GM19455 (cell line): Measurements from ENCODE around the gene MGRN1.

Experiments used
- ATAC-seq: cut with Tn5 transposase; IDR thresholded peaks from one replicate; pipeline ENCODE4 v1.9.1; 2021; ENCODE audit not compliant: unreplicated experiment

The MGRN1 gene

DNA sequence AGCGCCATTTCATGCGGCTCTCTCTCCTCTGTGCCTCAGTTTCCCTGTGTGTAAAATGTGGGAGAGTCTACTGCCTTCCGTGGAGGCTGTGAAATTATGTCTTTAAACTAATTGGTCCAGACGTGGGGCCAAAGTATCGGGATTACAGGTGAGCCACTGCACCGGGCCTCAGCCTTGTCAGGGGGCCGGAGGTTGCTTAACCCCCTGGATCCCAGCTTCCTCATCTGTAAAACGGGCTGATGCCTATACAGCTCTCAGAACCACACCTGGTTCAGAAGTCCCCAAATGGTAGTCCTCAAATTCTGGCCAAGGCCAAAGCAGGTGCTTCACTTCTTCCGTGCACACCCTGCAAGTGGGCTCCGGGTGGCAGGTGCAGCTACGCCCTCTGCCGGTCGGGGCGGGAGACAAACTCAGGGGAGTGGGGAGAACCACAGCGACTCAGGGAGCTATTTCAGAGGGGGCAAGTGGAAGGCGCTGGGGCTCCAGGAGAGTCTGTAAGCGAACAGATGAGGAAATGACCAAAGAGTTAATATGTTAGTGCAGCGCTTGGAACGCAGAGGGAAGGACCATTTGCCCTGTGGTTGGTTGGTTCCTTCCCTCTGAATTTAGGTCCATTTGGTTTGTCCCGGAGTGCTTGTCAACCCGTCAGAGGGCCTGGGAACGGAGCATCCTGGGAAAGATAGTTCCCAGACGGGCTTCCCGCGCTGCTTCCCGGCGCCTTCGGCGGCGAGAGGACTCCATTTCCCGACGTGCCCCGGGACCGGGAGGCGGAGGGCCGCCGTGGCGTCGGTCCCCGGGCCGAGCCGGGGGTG lies at the start of gene MGRN1:
TSS of gene MGRN1 (plus strand) at position 812 of the 812 bp plus-strand sequence. CDS start 135 bp downstream, outside the sequence.
- ATAC-seq, result peak; percentile 63

DNA sequence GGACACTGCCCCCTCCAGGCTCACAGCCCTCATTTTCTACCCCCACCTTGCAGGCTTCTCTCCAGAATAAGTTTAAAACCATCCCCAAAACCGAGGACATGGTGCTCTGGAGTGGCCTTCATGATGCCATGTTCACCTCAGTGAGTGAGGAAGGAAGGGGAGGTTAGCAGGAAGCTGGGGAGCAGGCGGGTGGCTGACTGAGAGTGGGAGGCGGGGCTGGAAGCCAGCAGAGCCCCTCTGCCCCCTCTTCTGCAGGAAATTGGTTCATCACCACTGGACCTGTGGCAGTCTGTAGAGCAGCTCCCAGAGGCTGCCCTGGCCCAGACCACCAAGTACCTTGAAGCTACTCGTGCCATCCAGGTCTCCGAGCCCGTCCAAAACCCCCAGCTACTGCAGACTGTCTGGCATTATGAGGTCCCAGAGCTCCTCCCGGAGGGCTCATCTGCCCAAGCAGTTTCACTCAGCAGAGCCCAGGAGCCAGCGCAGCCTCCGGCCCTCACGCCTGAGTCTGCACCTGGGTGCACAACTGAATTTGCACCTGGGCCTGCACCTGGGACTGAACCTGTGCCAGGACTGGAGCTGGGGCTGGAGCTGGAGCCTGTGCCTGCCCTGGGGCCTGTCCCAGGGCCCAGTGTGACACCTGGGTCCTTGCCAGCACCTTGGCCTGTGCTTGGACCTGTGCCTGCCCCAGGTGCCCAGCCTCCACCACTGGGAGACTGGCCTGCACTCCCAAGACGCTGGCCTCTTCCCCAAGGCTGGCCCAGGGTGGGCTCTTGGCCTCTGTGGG lies 49.5 kb upstream of the MGRN1 start:
- ATAC-seq, result no peak

DNA sequence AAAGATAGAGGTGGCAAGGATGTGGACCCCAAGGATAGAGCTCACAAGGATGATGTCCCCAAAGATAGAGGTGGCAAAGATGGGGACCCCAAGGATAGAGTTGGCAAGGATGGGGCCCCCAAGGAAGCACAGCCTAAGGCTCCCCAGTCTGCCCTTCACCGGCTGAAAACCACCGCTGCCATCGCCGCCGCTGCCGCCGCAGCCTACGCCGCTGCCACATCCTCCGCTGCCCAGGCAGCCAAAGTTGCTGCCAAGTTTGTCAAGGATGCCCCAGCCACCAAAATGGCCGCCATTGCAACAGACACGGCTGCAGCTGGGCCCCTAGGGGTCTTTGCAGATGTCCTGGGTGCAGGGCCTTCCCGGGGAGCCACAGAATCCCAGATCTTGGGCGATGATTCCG lies 48.6 kb upstream of the MGRN1 start:
- ATAC-seq, result no peak

DNA sequence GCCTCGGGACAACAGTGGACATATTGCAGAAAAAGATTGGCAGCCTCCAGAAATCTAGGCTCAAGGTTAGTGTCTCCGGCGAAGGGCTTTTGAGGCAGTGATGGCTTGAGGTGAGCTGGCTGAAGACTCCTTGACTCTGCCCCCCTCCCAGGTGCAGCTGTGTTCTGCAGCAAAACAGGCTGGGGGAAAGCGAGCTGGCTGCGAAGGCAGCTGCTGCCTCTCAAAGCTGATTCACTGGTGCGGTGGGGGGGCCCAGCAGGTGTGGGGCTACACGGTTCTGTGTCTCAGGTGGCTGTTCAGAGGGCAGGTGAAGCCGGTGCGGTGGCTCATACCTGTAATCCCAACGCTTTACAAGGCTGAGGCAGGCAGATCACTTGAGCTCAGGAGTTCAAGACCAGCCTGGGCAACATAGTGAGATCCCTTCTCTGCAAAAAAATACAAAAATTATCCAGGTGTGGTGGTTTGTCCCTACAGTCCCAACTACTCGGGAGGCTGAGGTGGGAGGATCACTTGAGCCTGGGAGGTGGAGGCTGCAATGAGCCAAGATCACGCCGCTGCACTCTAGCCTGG lies 45.6 kb upstream of the MGRN1 start:
- ATAC-seq, result no peak

DNA sequence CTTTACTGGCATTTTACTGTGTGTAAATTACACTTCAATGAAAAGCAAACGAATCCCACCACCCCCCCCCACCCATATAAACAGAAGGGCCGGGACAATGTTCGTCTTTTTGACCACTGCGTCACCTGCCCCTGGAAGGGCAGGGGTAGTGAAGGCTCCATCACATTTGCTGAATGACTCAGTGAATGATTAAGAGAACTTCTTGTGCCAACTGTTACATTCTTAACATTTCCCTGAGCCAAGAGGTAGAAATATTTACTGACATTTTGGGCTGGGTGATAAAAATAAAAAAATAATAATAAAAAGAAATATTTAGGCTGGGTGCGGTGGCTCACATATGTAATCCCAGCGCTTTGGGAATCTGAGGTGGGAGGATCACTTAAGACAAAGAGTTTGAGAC lies 44.4 kb upstream of the MGRN1 start:
- no peak for ATAC-seq

DNA sequence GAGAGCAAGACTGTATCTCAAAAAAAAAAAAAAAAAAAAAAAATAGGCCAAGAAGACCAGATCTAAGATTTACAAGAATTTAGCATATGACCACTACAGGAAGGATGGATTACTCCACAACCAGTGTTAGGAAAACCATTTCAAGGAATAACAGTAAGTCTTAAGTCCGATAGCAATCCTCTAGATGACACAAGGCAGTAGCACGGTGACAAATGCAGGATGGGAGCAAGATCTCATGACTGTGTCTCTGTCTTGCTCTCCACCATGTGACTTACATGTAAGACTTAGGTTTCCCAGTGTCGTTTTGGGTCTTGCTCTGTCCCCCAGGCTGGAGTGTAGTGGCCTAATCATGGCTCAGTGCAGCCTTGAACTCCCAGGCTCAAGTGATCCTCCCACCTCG lies 40.7 kb upstream of the MGRN1 start:
- ATAC-seq, result no peak

GRCh38 chr16:4586291-4586690 lies 38.3 kb upstream of the MGRN1 start:
- ATAC-seq, result no peak

DNA sequence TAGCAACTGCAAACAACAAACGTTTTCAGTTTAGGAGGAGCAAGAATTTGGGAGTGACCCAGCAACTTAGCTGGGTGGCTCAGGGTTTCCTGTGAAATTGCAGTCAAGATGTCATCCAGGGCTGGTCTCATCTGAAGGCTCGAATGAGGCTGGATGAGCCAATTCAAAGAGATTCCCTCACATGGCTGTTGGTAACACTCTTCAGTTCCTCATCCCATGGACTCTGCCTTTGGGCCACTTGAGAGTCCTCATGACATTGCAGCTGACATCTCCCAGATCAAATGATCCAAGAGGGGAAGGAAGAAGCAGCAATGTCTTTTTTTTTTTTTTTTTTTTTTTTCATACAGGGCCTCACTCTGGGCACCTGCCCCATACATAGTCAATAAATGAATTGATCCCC lies 36.2 kb upstream of the MGRN1 start:
- no peak for ATAC-seq

DNA sequence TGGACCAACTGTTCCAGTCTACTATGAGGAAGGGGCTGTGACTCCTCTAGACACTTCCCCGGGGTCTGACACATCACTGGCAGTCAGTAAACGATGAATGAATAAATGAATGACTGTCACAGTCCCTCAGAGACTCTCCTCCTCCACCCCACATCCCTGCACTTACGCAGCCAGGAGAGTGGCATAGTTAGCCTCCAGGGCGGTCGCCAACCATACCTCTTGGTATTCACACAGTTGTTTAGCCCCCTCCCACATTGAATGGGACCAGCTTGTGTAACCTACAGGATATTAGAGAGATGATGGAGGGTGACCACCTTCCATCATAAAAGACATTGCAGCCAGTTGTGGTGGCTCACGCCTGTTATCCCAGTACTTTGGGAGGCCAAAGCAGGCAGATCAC lies 35.7 kb upstream of the MGRN1 start:
- no peak for ATAC-seq

DNA sequence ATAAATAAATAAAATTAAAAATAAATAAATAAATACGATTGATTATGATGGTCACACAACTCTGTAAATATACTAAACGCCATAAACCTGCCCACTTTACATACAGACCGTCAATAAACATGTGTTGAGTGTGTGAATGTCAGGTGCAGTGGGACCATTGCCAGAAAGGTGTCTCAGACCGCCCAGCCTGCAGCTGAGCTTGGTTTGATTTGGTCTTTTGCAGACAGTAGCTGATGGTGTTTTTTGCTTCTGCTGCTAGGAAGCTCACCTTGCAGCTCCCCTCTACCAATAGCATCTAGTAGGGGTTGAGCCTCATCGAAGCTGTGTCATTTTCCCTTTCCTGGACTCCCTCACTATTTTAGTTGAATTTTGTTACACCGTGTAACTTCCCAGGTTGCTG lies 33.4 kb upstream of the MGRN1 start:
- ATAC-seq, result no peak

GRCh38 chr16:4591706-4592470 lies 32.7 kb upstream of the MGRN1 start:
- no peak for ATAC-seq

DNA sequence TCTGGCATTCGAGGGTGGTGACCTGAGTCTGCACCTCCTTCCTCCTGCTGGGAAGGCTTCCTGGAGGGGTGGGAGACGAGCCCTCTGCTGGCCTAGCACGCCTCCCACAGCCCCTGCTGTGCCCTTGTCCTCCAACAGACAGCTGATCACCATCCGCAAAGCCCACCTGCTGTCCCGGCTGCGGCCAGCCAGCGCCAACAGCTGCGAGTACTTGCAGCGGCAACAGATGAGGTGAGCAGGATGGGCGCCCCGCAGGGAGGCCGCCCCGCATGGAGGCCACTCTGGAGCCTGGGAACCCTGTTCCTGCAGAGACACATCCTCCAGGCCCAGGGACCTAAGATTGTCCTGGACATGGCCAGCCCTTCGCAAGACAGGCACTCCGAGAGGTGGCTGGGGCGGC lies 31.5 kb upstream of the MGRN1 start:
- ATAC-seq, result no peak

GRCh38 chr16:4594433-4595410 lies 29.9 kb upstream of the MGRN1 start:
- ATAC-seq, result no peak

GRCh38 chr16:4597174-4597573 lies 27.5 kb upstream of the MGRN1 start:
- ATAC-seq, result no peak

DNA sequence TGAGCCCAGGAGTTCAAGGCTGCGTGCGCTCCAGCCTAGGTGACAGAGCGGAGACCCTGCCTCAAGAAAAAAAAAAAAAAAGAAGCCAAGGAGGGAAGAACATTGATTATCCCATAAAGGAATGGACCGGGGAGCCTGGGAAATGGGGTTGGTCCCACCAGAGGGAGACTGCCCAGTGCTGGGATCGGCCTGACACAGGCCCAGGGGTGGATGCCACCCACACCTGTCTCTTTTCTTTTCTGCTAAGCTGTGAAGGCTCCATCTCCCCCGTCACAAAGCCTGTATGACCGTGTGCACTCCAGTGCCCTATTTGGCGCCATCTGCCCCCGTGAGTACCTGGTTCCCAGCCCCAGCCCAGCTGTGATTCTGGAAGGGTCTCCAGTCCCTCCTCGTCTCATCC lies 25.6 kb upstream of the MGRN1 start:
- ATAC-seq, result no peak

DNA sequence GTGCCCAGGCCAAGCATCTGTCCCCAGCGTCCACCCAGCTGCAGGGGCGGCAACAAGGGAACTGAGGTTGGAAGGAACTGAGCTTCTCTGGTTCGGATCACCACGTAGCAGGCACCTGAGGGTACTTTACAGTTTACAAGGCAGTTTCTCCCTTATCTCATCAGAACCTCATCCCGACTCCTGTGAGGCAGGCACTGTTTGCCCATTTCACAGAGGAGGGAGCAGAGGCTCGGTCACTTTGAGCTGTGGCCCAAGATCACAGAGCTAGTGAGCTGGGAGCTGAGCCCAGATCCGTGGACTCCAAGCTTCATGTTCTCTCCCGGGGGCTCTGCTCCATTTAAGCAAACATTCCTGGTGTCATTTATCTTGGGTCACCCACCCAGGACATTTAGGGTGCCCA lies 25.1 kb upstream of the MGRN1 start:
- ATAC-seq, result no peak

GRCh38 chr16:4601036-4601863 lies 23.4 kb upstream of the MGRN1 start:
- no peak for ATAC-seq

- ATAC-seq, result no peak
Measured at GRCh38 chr16:4601864-4602186, 22.8 kb upstream of the MGRN1 start.

DNA sequence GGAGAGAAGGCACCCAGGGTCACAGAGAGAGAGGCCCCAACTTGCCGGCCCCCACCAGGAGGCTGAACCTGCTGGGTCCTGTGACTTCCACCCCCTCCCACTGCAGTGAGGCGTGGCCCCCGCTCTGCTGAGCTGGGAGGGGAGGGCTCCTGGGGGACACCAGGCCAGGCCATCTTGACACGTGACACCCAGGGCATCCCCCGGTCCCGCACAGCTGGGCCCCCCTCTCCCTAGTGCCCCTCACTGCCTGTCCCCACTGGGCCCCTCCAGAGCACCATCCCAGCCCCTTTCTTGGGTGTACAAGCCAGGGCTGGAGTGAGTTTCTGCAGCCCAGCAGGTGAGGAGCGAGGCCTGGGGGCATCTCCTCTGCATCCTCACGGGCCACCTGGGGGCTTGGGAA lies 22.3 kb upstream of the MGRN1 start:
- no peak for ATAC-seq
